Stimulated activated CD8-positive, alpha-beta memory T cell treated with anti-CD3 and anti-CD28 coated beads, Interleukin-2, amount 100 ng/mL, for 1 hour (primary cell): ENCODE results near the gene C5.
"Not testable (repeated sequence)": the region's sequence is repeated elsewhere in the genome, so short reads cannot be mapped to it uniquely, and the experiment has no call there.

Experiments
- DNase-seq, 2 donors: peaks; one replicate each; pipeline ENCODE4 v3.0.0-alpha.2; 2020; ENCODE audit warnings: low read depth in 2 of 2

Gene C5

GRCh38 chr9:121048618-121049017 lies 1.5 kb downstream of the C5 start:
- DNase-seq = no peak

GRCh38 chr9:121048175-121048574 lies 1.9 kb downstream of the C5 start:
- no peak for DNase-seq

- no peak for DNase-seq
These were observed 11.3 kb downstream of the C5 start for GRCh38 chr9:121038804-121039203.

DNA sequence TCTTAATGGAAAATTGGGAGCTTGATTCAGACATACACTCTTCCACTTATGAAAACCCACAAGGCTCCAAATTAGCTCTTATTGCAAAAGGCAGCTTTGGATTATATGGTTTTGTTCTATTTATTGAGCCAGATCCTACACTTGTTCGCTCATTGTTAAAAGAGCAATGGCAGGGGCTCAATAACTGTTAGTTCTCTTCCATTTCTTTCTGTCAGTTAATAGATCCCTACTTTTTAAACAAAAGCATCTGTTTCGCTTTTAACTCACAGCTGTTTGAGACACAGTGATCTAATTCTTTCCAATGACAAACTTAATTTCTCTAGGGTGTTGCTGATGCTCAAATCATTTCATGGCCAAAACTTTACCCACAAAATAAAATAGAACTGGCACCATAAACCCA lies 11.7 kb downstream of the C5 start:
- DNase-seq = no peak

- not testable (repeated sequence) for DNase-seq
These were observed 14.4 kb downstream of the C5 start for GRCh38 chr9:121035717-121036116.

- no peak for DNase-seq
These were observed 15.5 kb downstream of the C5 start for GRCh38 chr9:121034529-121034928.

DNA sequence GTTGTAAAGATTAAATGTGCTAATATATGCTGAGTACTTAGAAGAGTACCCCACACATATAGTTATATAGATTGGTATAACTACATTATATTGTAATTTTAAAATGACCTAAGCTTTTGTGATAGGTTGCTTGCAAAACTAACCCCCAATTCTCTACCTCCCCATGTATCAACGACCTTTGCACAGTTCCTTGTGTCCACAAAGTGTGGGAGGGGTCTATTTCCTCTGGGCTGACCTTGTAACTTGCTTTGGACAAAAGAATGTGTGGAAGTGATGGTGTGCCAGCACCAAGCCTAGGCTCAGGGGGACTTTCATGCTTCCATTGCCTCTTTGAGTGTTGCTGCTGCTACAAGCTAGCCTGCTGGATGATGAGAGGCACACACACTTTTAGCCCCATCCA lies 20.6 kb downstream of the C5 start:
- no peak for DNase-seq

DNA sequence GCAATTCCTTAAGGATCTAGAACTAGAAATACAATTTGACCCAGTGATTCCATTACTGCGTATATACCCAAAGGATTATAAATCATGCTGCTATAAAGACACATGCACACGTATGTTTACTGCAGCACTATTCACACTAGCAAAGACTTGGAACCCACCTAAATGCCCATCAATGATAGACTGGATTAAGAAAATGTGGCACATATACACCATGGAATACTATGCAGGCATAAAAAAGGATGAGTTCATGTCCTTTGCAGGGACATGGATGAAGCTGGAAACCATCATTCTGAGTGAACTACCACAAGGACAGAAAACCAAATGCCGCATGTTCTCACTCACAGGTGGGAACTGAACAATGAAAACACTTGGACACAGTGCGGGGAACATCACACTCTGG lies 21.8 kb downstream of the C5 start:
- DNase-seq = not testable (repeated sequence)

DNA sequence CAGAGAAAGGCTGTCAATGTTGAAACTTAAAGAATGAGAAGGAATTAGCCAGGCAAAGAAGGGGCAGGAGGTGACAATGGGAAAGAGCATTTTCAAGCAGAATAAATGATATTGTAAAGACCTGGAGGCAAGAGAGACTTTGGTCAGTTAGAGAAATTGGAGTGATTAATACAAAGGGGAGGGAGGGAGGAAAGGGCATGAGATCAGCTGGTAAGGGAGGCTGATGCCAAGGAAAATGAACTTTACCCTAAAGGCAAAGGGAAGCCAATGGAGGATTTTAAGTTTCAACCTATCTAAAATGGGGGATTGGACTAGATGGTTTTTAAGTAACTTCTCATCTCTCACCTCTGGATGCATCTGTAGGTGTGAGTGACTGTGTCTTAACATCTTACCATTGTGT lies 23.3 kb downstream of the C5 start:
- DNase-seq = no peak

DNA sequence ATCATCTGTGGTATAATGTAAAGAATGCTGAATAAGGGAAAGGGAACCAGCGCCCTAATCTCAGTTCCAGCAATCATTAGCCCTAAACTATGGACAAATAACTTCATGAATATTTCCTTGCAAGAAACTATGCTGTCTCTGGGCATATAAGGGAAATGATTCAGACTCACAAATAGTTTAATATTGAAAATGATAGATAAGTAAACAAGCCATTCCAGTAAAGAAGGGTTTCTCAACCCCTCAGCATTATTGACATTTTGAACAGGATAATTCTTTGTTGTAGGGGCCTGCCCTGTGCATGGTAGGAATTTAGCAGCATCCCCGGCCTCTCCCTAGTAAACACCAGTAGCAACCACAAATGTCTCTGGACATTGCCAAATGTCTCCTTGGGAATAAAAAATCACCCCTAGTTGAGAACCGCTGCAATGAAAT lies 23.8 kb downstream of the C5 start:
- no peak for DNase-seq

GRCh38 chr9:121024237-121024636 lies 25.8 kb downstream of the C5 start:
- DNase-seq = no peak

DNA sequence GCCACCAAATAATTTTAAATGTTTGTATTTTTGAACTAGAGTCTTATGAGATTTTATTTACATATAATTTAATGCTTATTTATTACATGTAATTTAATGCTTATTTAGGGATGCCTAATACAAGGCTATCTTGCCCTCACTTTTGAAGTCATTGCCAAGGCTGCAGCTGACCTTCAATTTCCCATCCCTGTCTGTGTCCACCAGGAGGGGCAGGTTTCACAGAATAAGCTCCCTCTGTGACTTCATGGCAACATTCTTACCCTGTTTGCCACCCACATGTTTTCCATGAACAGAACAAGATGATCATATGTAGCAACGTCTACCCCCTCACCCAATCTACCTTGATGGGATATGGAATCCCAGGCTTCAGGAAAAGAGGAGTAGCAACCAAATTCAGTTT lies 27.0 kb downstream of the C5 start:
- DNase-seq = no peak

DNA sequence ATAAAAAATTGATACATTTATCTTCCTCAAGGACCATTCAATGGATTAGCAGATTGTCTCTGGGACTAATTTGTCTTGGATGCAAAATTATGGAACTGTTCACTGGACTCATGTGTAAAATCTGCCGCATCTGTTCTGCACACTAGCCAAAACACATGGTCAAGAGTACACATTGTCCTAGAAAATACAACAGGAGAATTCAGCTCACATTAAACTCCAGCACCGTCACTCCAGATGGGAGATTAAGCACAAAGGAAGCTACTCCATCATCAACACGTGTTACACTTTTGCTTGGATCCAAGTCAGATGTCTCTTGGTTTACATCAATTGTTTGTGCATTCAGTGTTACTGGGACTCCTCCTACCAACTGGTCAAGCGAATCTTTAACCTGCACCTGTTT lies 28.8 kb downstream of the C5 start:
- DNase-seq = no peak

GRCh38 chr9:121019273-121019672 lies 30.8 kb downstream of the C5 start:
- DNase-seq = no peak

GRCh38 chr9:121013911-121014310 lies 36.2 kb downstream of the C5 start:
- DNase-seq = no peak

DNA sequence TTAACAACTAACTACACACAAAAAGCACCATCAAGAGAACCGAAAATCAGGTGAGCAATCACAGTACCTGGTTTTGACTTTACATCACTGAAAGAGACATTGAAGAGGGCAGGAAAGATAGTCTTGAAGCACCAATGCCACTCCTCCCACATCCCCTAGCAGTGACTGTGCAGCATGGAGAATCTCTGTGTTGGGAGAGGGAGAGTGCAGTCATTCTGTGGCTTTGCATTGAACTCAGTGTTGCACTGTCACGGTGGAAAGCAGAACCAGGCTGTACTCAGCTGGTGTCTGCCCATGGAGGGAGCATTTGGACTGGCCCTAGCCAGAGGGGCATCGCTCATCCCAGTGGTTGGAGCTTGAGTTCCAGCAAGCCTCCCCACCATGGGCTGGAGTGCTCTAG lies 40.4 kb downstream of the C5 start:
- no peak for DNase-seq

GRCh38 chr9:120999317-120999716 lies 50.8 kb downstream of the C5 start:
- no peak for DNase-seq

DNA sequence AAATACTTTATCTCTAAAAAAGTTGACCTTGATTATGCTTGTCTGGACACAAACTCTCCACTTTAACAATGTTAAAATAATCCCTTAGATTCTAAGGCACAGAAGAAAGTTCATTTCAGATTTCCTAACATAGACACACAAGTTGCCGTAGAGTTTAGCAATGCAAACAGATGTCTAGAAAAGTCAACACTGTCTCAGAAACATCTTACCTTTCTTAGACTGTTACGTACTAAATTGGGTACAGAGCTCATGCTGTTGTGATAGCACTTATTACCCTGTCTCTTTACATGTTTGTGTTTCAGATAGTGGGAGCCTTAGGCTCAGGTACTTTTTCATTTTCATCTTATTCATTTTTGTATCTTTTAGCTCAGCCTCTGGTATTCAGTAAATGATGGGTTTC lies 52.0 kb downstream of the C5 start:
- DNase-seq = no peak

- DNase-seq = no peak
These were observed 52.6 kb downstream of the C5 start for GRCh38 chr9:120997502-120997901.

GRCh38 chr9:120996409-120996808 lies 53.7 kb downstream of the C5 start:
- no peak for DNase-seq

GRCh38 chr9:120989065-120989464 lies 61.0 kb downstream of the C5 start:
- no peak for DNase-seq

- no peak for DNase-seq
These were observed 64.3 kb downstream of the C5 start for GRCh38 chr9:120985819-120986222.

DNA sequence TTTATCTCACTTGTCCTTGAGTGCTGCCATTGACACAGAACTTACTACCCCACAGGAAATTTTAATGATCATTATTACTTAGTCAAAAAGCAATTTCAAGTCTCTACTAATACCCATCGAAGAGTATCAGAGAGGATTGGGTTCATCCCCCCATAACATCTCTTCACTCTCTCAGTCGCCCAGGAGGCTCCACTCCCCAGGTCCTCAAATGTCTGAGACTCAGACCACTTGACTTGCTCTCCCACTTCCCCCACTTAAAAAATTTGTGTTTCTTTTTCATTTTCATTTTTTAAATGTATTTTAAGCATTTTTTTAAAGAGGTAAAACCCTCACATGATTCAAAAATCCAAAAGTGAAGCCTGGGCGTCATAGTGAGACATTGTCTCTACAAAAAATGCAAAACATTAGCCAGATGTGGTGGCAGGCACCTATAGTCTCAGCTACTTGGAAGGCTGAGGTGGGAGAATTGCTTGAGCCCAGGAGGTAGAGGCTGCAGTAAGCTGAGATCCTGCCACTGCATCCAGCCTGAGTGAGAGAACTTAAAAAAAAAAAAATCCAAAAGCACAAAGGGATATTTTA lies 66.7 kb downstream of the C5 start:
- no peak for DNase-seq

GRCh38 chr9:120982836-120983235 lies 67.2 kb downstream of the C5 start:
- no peak for DNase-seq

DNA sequence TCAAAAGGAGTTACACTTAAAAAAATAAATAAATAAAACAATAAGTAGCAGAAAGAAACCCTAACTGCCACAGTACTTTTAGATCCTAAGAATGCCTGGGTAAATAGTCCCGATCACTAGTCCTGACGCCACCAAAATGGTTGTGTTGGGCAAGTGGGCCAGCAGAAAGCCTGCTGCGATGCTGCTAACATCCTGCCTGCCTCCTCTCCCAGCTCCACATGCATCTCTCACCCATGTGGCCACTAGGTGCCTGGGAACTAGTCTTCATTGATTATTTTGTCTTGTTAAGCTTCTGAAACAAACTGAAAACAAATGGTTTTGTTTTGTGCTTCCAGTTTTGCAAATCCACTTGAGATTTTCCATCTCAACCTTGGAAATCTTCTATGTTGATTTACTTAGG lies 69.1 kb downstream of the C5 start:
- DNase-seq = no peak
